HK-2 (cell line): ENCODE data around the gene GATD1.
A peak's percentile ranks its signal among the peaks of the same experiment; 100 is the strongest.

Experiments used
- DNase-seq: peaks from one replicate; pipeline ENCODE4 v3.0.0-alpha.2; 2018; ENCODE audit not compliant: unreplicated experiment

The GATD1 gene

DNA sequence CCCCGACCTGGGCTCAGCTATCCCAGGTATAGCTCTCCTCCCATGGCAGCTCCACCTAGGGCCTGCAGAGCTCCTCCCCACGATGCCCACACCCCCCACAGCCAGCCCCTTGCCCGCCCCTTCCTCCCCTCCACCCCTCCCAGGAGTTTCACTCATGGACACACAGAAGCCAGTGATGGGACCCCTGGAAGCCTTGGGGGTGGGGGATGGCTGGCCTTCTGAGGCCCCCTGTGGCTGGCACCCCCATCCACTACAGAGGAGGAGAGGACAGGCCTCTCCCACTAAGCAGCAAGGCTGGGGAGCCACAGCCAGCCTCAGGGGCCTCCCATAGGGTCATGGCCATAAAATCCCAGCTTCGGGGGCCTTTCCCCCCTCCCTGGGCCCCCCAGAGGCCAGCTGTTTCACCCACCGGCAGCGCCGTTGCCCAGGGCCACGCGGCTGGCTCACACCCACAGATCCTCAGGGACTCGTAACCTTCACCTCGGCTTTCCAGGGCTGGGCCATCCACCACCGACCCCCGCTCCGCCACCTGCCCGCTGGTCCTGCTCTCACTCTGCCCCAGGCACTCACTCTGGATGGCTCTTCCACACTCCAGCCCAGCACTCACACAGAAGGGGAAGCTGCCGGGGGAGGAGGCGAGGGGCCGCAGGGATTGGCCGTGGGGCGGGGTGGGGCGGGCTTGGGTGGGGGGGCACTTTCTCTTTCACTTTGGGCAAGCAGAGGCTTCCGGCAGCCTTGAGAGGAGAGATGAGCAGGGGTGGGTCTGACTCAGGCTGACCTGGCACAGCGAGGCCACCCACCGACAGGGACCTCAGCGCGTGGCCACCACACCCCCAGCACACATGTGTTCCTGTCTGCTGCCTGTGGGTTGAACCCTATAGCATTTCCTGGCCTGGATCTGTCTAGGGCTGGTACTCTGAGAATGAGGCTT is 18.6 kb upstream of the GATD1 start:
- DNase-seq = peak; percentile 90

DNA sequence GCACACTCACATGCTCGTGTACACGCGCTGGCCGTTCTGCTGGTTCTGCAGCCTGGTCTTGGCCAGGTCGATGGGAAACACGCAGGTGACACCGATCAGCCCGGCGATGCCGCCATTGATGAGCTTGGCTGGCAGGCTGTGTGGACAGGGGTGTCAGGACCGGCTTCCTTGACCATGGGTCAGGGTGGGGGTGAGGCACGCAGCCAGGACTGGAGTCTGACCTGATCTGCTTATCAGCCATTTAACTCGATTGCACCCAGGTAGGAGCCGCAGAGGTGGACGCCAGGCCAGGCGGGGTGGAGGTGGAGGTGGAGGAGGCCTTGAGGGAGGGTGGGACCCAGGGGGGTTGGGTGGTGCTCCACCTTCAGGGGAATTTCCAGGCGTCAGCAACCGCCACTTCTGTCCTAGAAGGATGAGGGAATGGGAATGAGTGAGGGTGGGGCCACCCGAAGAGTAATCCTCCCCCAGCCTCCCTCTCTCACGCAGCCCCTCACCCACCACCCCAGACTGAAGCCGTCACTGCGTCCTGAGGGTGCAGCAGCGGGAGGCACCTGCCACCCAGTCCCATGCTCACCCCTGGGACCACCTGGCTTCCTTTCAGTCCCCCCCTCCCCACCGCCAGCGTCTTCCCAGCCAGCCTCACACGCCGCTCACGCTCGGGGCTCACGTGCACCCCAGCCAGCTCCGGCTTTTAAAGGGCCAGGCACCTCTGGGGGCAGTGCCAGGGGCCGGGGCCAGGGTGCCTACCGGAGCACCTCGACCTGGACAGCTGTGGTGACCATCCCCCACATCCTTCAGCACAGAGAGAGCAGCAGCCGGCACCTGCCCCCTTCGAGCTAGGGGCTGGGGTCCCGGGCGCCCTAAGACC is 17.7 kb upstream of the GATD1 start:
- DNase-seq = no peak

DNA sequence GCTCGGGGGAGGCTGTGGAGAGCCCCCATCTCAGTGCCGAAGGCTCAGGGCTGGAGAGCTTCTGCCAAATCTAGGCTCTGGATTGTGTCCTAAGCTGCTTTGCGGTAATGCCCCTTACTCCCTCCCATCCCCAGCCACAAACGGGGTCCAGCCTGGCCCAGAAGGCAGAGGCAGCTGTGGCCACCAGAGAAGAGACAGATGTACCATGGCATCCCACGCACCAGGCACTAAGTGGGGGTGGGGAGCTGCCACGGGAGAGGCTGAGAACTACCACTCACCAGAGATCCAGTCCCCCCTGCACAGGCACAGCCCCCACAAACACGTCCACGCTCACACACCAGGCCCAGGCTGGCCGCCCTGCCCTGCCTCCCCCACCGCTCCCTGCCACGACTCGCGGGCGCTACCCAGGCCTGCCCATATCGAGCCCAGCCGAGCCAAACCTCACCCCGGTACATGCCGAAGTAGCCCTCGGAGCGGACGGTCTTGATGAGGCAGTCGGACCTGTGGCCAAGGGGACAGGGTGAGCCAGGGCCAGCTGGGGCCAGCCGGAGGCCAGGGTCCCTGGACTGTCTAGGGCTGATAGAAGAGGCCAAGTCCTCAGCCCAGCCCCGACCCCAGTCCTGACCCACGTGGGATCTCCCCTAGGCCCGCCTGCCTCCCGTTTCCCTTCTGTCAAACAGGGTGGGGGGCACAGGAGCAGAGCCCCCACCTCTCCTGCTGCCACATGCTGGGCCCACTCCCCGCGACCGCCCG is 16.9 kb upstream of the GATD1 start:
- DNase-seq = no peak

DNA sequence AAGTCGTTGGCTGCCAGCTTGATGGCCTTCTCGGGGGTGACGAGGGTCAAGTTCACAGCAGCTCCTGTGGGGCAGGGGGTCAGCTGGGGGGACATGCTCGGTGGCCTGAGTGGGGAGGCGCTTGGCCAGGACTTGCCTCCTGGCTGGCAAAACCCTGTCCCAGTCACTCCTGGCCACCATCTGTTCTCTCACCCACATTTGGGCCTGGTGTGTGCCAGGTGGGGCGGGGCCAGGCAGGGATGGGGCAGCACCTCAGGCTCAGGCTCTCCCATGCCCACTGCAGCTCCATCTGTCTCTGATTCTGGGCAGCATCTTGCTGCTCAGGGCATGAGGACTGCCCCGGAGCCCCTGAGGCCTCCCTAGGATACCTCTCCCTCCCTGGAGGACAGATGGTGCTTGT is 16.3 kb upstream of the GATD1 start:
- no peak for DNase-seq

DNA sequence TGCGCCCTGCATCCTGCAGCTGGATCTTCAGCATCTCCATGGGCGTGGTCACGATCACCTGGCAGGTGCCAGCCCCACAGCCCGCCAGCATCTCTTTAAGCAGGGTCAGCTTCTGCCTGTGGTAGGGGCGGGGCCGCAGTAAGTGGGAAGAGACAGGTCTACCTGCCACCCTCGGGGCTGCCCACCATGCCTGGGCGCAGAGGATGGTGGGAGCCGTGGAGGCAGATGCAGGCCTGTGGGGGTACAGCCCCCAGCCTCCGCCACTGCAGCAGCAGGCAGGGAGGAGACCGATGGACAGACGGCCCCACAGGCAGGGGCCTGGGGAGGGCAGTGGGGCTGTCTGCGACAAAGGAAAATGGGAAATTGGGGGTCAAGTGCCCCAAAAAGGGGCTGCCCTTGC is 15.6 kb upstream of the GATD1 start:
- DNase-seq = no peak

DNA sequence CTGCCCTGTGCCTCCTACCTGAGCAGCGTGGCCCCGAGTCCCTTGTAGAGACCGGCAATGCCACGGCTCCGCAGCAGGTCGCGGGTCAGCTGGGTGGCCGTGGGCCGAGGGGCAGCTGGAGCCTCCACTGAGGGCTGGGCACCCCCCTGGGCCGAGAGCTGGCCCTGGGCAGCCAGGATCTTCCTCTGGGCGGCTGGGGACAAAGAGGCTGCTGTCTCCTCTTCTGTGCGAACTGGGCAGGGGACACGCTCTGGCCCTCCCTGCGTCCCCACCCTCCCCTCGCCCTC is 15.2 kb upstream of the GATD1 start:
- DNase-seq = no peak

DNA sequence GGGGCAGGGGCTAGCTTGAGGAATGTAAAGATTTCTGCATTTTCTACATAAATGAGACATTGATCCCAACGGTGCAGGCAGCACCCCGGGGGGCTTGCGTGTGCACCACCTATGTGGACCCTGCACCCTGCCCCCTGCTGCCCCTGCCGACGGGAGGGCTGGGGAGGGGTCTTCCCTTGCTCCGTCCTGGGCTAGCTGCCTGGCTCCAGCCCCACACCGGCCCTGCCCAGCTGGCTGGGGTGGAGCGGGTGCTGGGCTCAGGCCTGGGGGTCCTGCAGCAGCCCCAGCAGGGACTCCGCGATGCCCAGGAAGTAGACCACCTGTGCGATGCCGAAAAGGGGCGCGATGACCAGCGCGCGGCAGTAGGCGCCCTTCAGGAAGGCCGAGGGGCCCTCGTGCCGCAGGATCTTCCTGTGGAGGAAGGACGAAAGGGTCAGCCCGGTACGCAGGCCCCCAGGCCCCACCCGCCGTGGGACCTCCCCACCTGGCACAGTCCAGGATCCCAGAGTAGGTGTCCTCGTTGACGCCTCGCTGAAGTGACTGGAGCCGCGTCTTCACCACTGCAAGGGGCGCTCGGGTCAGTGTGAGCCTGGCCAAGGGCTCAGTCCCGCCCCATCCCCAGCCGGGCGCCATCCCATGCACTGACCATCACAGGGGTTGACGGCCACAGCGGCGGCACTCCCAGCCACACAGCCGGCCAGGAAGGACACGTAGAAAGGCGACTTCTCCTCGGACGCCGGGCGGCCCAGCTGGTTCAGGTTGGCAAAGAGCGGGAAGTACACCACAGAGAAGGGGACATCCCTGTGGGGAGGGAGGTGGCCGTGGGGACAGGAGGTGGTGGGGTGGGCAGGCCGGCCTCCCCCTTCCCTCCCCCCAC is 14.6 kb upstream of the GATD1 start:
- DNase-seq = no peak

DNA sequence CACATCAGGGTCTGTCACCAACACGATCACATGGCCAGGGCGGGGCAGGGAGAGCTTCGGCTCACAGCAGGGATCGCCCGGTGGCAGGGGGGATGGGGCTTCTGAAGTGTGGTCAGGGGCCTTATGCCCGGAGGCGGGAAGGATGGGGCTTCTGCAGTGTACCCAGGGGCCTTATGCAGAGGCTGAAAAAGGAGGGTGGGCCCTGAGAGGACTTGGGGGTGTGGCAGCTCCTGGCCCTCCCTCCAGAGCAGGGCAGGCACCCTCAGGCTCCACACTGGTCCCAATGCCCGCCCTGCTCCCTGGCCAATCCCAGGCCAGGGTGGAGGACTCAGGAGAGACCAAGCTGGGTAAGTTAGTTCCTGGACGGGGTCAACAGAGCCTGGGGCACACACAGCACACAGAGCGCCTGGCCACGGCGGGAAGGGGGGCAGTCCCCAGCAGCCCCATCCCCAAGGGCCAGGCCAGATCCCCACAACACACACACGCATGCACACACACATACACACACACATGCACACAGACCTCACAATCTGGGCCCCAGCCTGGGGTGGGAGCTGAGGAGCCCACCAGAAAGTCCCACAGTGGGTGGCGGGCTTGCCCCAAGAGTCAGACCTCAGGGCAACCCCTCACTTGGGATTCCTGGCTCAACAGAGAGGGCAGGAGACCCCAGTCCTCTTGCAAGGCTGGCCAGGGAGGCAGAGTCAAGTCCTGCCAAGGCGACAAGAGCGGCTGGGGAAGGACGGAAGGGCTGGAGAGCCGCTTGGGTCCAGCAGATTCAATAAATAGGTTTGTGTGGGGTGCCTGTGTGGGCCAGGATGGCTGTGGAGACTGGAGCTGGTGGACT is 13.7 kb upstream of the GATD1 start:
- DNase-seq = no peak

DNA sequence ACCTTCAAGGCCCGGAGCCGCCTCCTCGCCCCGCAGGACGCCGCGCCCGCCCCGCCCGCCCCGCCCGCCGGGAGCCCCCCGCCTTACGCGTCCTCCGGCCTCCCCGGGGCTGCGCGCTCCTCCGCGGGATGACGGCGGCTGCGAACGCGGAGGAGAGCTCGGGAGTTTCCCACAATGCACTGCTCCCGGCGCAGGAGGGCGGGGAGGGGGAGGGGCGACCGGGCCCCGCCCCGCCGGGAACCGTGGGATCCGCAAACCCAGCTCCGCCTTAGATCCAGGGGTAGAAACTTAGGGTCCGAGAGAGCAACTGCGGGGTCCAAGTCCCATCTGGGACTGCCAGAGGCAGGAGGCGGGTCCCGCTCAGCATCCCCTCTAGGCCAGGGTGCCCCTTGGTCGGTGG is 12.7 kb upstream of the GATD1 start, which contains the start of gene CEND1:
TSS of gene CEND1 (minus strand) at position 148 of the 400 bp plus-strand sequence. CDS start 1,514 bp downstream, outside the sequence.
- DNase-seq = no peak

DNA sequence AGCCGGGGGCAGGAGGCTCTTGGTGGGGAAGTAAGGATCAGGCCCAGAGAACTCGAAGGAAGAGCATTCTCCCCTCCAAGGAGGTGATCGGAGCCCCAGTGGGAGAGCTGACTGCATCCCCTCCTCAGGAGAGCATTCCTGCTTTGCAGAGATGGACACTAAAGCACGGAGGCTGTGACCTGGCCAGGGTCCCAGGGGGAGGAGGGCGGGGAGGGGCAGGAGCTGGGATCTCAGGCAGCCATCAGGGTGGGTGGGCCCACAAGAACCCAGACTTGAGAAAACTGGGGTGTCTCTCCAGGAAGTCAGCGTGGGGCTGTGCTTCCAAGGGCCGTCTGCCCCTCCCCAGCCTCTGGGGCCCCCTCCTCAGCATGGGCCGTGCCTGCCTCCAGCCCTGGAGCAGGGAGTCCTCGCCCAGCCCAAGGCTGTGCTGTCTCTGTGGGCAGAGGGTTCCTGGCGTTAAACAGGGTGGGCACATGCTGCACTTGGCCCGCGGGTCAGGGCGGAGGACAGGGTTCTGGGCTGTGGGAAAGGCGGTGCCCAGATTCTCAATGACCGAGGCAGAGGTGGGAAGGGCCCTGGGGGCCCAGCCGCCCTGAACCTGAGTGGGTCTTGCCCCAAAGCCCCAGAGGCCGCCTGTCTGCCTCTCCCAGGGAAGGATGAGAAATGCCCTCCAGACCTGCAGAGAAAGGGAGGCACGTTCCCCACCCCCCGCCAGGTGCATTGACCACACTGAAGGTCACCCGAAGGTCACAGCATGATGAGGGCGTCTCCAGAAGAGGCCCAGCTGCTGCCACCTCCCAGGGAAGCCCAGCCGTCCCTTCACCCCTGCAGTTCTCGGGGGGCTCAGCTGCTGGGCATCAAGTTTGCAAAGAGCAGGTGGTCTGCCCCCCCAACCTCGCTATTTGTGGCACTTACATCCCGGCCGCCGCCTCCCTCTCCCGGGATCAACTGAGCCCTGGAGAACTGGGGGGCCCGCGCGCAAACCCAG is 12.0 kb upstream of the GATD1 start:
- DNase-seq = no peak

DNA sequence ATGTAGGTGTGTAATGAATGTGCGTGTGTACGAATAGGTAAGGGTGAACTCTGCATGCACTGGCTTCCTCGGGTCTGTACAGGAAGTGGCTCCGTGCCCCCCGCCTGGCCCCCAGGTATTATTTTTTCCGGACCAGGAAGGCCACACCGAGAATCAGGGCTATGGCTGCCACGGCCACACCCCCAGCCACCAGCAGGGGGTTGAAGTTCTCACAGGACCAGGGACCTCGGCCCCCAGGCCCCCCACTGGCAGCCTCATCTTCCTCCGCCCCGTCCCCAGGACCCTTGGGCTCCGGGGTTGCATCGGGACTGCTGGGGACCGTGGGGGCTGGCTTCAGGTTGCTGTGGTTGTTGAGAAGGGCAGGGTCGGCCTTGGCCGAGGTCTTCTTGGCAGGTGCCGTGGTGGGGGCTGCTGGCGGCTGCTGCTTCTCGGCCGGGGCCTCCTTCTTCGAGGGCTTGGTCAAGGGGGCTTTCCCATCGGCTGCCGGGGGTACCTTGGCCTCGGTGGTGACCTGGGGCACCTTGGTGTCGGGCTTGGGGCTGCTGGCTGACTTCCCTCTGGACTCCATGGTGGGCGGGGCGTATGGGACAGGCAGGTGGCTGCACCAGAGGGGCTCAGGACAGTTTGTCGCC is 10.8 kb upstream of the GATD1 start:
- no peak for DNase-seq

DNA sequence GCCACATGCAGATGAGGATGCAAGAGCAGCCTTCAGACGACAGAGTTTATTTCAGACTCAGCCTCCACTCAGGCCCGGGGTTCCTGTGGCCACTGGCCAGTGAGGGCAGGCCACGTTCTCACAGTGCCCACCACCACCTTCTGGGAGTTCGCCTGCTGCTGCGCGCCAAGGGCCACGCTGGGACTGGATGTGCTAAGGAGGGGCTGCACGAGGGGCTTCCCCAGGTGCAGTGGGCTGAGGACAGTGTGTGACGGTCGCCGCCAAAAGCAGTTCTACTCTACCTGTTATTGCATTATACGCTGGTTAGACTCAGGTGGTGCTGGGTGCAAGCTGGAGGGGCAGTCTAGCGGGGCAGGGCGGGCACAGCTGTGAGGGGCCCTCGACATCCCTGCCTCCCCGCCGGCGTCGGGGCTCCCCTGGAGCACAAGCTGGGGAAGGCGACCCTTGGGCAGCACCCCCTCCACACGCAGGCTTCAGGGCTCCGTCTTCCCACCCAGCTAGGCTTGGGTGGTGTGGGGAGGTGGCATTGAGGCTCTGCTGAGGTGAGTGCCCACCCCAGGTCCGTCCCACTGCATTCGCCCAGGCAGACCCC is 9.9 kb upstream of the GATD1 start:
- no peak for DNase-seq

DNA sequence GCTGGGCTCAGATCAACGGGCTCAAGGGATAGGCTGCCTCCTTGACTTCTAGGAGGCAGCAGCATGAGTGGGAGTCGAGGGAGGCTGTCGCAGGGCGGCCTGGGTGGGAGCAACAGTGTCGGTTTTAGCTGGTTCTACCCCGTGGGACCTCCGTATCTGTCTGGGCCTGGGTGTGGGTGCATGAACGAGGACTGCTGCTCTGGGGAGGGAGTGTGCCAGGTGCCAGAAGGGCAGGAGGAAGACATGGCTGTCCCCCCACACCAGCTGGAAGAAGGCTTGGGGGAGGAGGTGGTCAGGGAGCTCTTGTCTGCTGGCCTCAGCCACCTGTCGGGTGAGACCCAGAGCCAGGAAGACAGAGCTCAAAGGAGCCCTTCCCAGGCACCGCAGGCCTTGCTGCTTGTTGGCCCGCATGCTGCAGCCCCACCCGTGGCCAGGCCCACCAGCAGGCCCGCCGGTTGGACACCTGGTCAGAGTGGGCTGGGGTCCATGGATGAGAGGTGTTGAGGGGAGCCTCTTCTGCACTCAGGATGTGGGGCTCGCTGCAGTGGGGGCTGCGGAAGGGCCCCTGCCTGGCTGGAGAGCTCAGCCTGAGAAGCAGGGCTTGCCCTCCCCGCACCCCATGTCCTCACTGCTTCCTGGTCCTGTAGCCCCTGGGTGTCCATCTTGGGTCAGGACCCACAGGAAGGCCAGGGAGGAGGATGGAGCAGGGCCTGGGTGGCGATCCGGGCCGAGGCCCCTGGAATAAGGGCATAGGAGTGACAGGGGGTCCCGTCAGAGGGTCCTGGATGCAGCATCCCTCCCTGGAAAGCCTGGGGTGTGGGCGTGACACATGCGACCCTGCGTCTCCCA is 9.2 kb upstream of the GATD1 start:
- no peak for DNase-seq

DNA sequence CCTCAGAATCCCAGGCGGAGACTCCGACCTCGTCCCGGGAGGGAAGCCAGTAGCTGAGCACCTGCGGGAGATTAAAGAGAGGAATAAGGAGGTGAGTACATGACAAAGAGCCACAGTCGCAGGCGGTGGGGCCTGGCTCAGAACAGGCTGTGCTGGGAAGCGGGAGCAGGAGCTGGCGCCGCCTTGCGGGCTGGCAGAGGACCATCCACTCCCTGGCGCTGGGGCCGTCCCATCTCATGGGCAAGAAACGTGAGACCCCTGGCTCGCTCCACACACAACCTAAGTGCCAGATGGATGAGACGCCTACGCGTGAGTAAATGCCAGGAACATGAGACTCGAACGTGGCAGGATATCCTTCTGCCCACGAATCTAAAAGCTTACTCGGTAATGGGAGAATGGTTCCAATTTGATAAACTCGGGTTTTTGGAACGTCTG is 6.3 kb upstream of the GATD1 start:
- no peak for DNase-seq

DNA sequence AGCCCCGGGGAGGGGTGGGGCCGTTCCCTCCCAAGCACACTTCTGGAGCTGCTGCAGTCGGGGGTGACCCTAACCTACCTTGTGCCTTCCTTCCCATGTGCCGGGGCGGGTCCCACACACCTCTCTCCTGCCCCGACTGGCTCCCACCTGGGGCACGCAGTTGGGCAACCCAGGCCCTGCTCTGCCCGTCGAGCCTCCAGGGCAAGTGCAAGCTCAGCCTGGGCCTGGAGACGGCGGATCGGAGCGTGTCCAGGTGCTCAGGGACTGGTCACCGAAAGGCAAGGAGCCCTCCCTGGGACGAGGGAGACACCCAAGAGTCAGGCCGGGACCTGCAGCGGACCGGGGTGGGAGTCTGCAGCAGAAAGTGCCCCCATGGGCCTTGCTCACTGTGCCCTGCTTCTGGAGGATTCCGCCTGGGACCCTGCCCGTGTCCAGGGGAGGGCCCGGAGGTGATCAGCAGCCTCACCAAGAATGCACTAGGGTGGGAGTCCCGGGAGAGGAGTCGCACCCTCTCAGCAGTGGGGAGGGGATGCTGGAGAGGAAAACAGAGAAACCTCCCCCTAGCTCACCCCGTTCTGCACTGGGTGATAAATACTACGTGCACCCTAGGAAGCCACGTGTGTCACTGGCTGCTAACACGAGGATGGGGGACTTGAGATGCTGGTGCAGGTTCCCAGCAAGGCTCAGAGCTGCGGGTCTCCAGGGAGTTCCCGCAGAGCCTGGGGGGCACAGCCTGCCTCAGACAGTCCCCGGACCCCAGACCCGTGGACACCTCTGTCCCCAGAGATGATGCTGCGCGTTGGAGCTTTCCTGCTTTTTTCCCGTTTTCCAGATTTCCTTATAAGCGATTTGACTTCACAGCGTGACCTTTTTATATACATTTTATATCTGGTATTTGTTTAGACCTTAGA is 5.2 kb upstream of the GATD1 start:
- DNase-seq = no peak

DNA sequence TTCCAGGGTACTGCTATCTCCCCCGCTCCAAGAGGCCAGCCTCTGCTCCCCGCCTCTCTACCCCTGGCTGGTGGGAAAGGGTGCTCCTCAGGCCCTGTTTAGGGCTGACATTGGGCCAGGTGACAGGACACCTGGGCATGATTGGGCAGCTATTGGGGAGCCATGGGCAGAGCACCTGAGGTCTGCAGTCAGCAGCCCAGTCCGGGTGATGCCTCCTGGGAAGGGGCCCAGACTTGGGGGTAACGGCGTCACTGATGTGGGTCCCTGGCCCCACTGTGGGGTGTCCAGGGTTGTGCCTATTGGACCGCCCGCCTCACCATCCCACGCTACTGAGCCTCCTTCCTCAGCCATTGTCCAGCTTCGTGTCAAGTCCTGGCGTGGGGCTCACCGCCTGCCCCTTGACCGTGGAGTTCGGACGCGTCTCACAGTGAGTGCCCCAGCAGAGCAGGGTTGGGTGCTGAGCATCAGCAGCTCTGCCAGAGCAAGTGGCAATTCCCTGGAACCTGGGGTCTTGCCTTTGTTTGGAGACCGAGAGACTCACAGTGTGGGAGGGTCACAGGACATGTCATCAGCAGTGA is 2.8 kb upstream of the GATD1 start:
- no peak for DNase-seq
